GM18873 (cell line): ENCODE measurements around the gene MRPS22.

Experiments used
- ATAC-seq: cut with Tn5 transposase; IDR thresholded peaks from one replicate; pipeline ENCODE4 v1.9.1; 2021; ENCODE audit warnings: mild to moderate bottlenecking, moderate library complexity, moderate number of reproducible peaks; ENCODE audit not compliant: unreplicated experiment, low FRiP score

The MRPS22 gene

GRCh38 chr3:139310474-139310933 is 33.3 kb upstream of the MRPS22 start:
- no peak for ATAC-seq

- ATAC-seq: no peak
These were observed 32.3 kb upstream of the MRPS22 start for GRCh38 chr3:139311557-139311956.

- no peak for ATAC-seq
These were observed 31.4 kb upstream of the MRPS22 start for GRCh38 chr3:139312416-139312815.

GRCh38 chr3:139312959-139313358 is 30.9 kb upstream of the MRPS22 start:
- no peak for ATAC-seq

GRCh38 chr3:139313921-139314320 is 29.9 kb upstream of the MRPS22 start:
- ATAC-seq: no peak

- ATAC-seq: no peak
These were observed 26.6 kb upstream of the MRPS22 start for GRCh38 chr3:139317215-139317614.

- no peak for ATAC-seq
These were observed 26.0 kb upstream of the MRPS22 start for GRCh38 chr3:139317660-139318430.

GRCh38 chr3:139318431-139318816 is 25.4 kb upstream of the MRPS22 start:
- no peak for ATAC-seq

GRCh38 chr3:139318826-139319225 is 25.0 kb upstream of the MRPS22 start:
- ATAC-seq: no peak

- no peak for ATAC-seq
These were observed 24.1 kb upstream of the MRPS22 start for GRCh38 chr3:139319428-139320402.

GRCh38 chr3:139320551-139321309 is 23.1 kb upstream of the MRPS22 start:
- no peak for ATAC-seq

- ATAC-seq: no peak
These were observed 21.5 kb upstream of the MRPS22 start for GRCh38 chr3:139322346-139322745.

- ATAC-seq: no peak
These were observed 20.7 kb upstream of the MRPS22 start for GRCh38 chr3:139323146-139323545.

- ATAC-seq: no peak
These were observed 19.4 kb upstream of the MRPS22 start for GRCh38 chr3:139324456-139324855.

GRCh38 chr3:139325551-139325950 is 18.3 kb upstream of the MRPS22 start:
- ATAC-seq: no peak

- ATAC-seq: no peak
These were observed 17.7 kb upstream of the MRPS22 start for GRCh38 chr3:139326131-139326530.

- ATAC-seq: no peak
These were observed 17.1 kb upstream of the MRPS22 start for GRCh38 chr3:139326707-139327106.

- ATAC-seq: no peak
These were observed 16.6 kb upstream of the MRPS22 start for GRCh38 chr3:139327231-139327630.

GRCh38 chr3:139327861-139328260 is 16.0 kb upstream of the MRPS22 start:
- no peak for ATAC-seq

GRCh38 chr3:139328356-139328755 is 15.5 kb upstream of the MRPS22 start:
- ATAC-seq: no peak
